PC-9 (cell line): ENCODE results near the gene TIGD4. TPM values are rescaled to one million over a fixed set of nuclear protein-coding genes. Genes with fewer than 3 reads are reported as not detected.
"Not testable (repeated sequence)": the region's sequence is repeated elsewhere in the genome, so short reads cannot be mapped to it uniquely, and the experiment has no call there.

ENCODE experiments used
- BruUV-seq: library from RNA; stranded (reverse); fragments of 400-500 nt; replicated peaks from 2 replicates; lab custom pipeline; 2021; lab: Mats Ljungman, UMichigan
- CTCF ChIA-PET: fragments of 300-600 bp; sonication (Branson Sonifier 250); formaldehyde crosslinking; loops from one replicate; lab custom pipeline; 2022; ENCODE audit warnings: antibody characterized with exemption; lab: Charles Lee
- POLR2A ChIA-PET: fragments of 300-600 bp; sonication (Branson Sonifier 250); formaldehyde crosslinking; loops from one replicate; lab custom pipeline; 2022; ENCODE audit warnings: antibody characterized with exemption; ENCODE audit not compliant: unreplicated experiment; lab: Charles Lee
- DNase-seq, 2 experiments: peaks; one replicate each; pipeline versions ENCODE4 v3.0.0 to v3.0.0-alpha.2; 2015 to 2022; ENCODE audit warnings: mixed read lengths in 1 of 2
- H2AFZ ChIP-seq: fragments of 200-600 bp; sonication (generic); 2 replicates; pipeline ENCODE4 v1.8.1; 2017; ENCODE audit warnings: antibody characterized with exemption
- H3F3A ChIP-seq: fragments of 200-600 bp; sonication (generic); 2 replicates; pipeline ENCODE4 v1.8.1; 2017; ENCODE audit warnings: antibody characterized with exemption, mild to moderate bottlenecking, low read depth; ENCODE audit not compliant: insufficient read depth
- H3K27ac ChIP-seq: fragments of 200-600 bp; sonication (generic); 2 replicates; pipeline ENCODE4 v1.6.1; 2016; ENCODE audit warnings: mixed run types
- H3K27me3 ChIP-seq: fragments of 200-600 bp; sonication (generic); 2 replicates; pipeline ENCODE4 v1.6.1; 2016; ENCODE audit warnings: low read depth, mixed run types; ENCODE audit not compliant: insufficient read depth
- H3K36me3 ChIP-seq: fragments of 200-600 bp; sonication (generic); 2 replicates; pipeline ENCODE4 v1.6.1; 2016; ENCODE audit warnings: low read depth, mixed run types
- H3K4me1 ChIP-seq: fragments of 200-600 bp; sonication (generic); replicated peaks from 2 replicates; pipeline ENCODE4 v1.6.1; 2016; ENCODE audit warnings: mixed run types; ENCODE audit not compliant: insufficient read depth
- H3K4me2 ChIP-seq: fragments of 200-600 bp; sonication (generic); 2 replicates; pipeline ENCODE4 v1.6.1; 2017; ENCODE audit warnings: mixed run types
- H3K4me3 ChIP-seq: fragments of 200-600 bp; sonication (generic); 2 replicates; pipeline ENCODE4 v1.6.1; 2016; ENCODE audit warnings: mixed run types
- H3K79me2 ChIP-seq: fragments of 200-600 bp; sonication (generic); 2 replicates; pipeline ENCODE4 v1.6.1; 2017; ENCODE audit warnings: low read depth, mixed run types
- H3K9me2 ChIP-seq: fragments of 200-600 bp; sonication (generic); 2 replicates; pipeline ENCODE4 v1.8.1; 2017; ENCODE audit warnings: mild to moderate bottlenecking; ENCODE audit not compliant: insufficient read depth
- H3K9me3 ChIP-seq: fragments of 200-600 bp; sonication (generic); 2 replicates; pipeline ENCODE4 v1.8.1; 2016; ENCODE audit warnings: low read depth; ENCODE audit not compliant: insufficient read depth
- H4K20me1 ChIP-seq: fragments of 200-600 bp; sonication (generic); 2 replicates; pipeline ENCODE4 v1.8.1; 2017; ENCODE audit not compliant: insufficient read depth
- EZH2 ChIP-seq: fragments of 200-600 bp; sonication (generic); IDR thresholded peaks from 2 replicates; pipeline ENCODE4 v1.8.0; 2017; ENCODE audit warnings: antibody characterized with exemption, low read depth
- intact Hi-C: fragments of 100-400 bp; cut with micrococcal nuclease; formaldehyde crosslinking; loops from one replicate; pipeline ENCODE4 v1.10.0; 2022; ENCODE audit not compliant: unreplicated experiment
- total RNA-seq: library from RNA; stranded (reverse); gene quantifications from 2 replicates; pipeline ENCODE4 v1.2.3, GENCODE V29; 2021
- TF ChIP-seq, protein P1 (sequence below): fragments of 200-600 bp; sonication (generic); conservative IDR thresholded peaks from 2 replicates; pipeline ENCODE4 v1.6.1; 2017; ENCODE audit warnings: mixed run types, antibody characterized with exemption, mild to moderate bottlenecking, moderate library complexity

The TIGD4 gene
- total RNA-seq, 1 experiment from 2014 or later: 0.70 TPM

DNA sequence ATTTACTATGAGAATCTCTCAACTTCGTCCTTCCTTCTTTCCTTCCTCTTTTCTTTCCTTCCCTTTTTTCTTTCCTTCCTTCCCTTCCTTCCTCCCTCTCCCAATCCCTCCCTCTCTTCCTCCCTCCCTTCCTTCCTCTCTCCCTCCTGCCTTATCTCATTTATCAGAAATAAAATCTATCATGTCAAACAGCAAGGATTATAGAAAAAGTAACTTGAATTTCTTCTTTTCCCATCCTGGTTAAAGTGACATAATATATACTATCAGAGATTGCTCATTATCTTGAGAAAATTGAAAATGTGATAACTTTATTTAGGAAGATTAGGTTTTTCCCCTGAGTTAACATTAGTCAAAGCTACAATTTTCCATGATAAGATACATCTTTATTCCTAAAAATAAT, 5.6 kb downstream of the TIGD4 start:
- no peak overlapping the region for H3K27ac ChIP-seq
- H3K4me3 ChIP-seq: no peak overlapping the region
- CTCF ChIA-PET: no interaction called here
- no TSS peak for BruUV-seq
- POLR2A ChIA-PET: no interaction called here
- H3K36me3 ChIP-seq: no peaks in the 10 kb centered on the region
- no peaks in the 10 kb centered on the region for H3K27me3 ChIP-seq
- H3K4me2 ChIP-seq: no peak overlapping the region
- no peaks in the 10 kb centered on the region for H3K9me2 ChIP-seq
- H3K79me2 ChIP-seq: no peaks in the 10 kb centered on the region
- H3K9me3 ChIP-seq: no peaks in the 10 kb centered on the region
- 0 out of 2 replicates have a peak, but pooled peaks cover 6% of the 10 kb centered on the region for H3K4me1 ChIP-seq
- no peaks in the 10 kb centered on the region for H4K20me1 ChIP-seq
- TF ChIP-seq, protein P1, sequence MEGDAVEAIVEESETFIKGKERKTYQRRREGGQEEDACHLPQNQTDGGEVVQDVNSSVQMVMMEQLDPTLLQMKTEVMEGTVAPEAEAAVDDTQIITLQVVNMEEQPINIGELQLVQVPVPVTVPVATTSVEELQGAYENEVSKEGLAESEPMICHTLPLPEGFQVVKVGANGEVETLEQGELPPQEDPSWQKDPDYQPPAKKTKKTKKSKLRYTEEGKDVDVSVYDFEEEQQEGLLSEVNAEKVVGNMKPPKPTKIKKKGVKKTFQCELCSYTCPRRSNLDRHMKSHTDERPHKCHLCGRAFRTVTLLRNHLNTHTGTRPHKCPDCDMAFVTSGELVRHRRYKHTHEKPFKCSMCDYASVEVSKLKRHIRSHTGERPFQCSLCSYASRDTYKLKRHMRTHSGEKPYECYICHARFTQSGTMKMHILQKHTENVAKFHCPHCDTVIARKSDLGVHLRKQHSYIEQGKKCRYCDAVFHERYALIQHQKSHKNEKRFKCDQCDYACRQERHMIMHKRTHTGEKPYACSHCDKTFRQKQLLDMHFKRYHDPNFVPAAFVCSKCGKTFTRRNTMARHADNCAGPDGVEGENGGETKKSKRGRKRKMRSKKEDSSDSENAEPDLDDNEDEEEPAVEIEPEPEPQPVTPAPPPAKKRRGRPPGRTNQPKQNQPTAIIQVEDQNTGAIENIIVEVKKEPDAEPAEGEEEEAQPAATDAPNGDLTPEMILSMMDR: no peak
- no peak for TF ChIP-seq EZH2
- no peak for DNase-seq
- H3F3A ChIP-seq: no peaks in the 10 kb centered on the region
- intact Hi-C loops: no loop called here
- no peak overlapping the region for H2AFZ ChIP-seq

DNA sequence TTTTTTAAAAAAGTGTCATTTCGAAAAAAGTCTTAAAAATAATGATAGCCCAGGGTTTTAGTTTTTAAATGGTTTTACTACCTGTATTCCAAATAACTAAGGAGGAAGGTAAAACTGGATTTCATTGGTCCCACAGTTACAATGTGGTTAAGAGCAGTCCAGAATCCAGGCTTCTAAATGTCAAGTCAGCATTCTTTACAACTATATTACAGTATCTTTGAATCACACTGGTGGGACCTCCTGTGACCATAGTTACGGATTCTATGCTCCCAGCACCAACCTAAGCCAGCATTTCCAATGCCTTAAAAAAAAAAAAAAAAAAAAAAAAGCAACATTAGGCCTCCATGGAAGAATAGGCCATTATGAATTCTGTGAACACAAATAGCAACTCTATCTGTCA, 6.2 kb downstream of the TIGD4 start:
- Histone ChIP-seq H3K9me2 (no peaks in the 10 kb centered on the region), H3F3A (no peaks in the 10 kb centered on the region), H3K79me2 (no peaks in the 10 kb centered on the region), H4K20me1 (no peaks in the 10 kb centered on the region), H3K27me3 (no peaks in the 10 kb centered on the region), H2AFZ (no peak overlapping the region), H3K4me1 (no peaks in the 10 kb centered on the region), H3K36me3 (no peaks in the 10 kb centered on the region), H3K27ac (no peak overlapping the region), H3K4me3 (no peak overlapping the region), H3K4me2 (no peak overlapping the region), H3K9me3 (no peaks in the 10 kb centered on the region)
- ChIA-PET CTCF (no interaction called here), POLR2A (no interaction called here)
- no peak for TF ChIP-seq EZH2
- TF ChIP-seq, protein P1: no peak
- DNase-seq: no peak
- BruUV-seq: no TSS peak
- intact Hi-C loops: no loop called here

DNA sequence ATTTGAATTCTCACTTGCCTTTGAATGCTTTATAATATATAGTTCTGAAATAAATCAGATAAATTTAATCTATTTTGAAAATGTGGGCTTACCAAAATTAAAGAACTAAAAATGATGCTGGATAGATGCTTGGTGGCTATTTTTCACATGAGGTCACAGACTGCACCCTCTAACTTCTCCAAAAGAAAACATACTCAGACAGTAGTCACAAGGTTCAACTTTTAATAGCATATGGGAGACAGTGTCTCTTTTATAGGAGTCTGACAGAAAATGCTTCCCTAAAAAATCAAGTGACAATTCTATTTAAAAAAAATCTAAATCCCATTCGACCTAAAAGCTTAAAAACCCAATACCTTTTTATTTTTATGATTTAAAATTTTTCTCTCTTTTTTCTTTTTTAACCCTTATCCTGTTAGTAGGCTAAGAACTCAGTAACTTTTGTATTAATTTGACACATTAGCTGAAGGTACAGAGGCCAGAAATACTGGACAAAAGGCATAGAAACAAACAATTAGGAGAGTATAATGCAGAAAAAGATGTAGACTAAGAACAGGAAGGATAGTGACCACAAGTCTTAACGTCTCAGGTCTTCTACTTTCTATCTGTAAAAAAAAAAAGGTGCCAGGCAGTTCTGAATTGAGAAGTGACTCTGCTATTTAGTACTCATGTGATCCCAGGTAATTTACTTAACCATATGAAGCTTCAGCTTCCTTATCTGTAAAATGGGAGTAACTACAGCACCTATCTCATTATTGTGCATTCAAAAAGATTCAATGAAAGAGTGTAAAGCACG, 7.6 kb downstream of the TIGD4 start:
- POLR2A ChIA-PET: interaction anchor here (0.6 kb wide), 1 partner anchor 1521 kb away, joined by 3 read pairs; no protein-coding TSS in a partner anchor
- H3K36me3 ChIP-seq: no peaks in the 10 kb centered on the region
- H3K4me1 ChIP-seq: no peaks in the 10 kb centered on the region
- no peak overlapping the region for H3K4me2 ChIP-seq
- H3K9me3 ChIP-seq: no peaks in the 10 kb centered on the region
- intact Hi-C loops: no loop called here
- TF ChIP-seq EZH2: no peak
- TF ChIP-seq, protein P1: no peak
- H3K9me2 ChIP-seq: no peaks in the 10 kb centered on the region
- no peaks in the 10 kb centered on the region for H3K79me2 ChIP-seq
- no TSS peak for BruUV-seq
- no peaks in the 10 kb centered on the region for H4K20me1 ChIP-seq
- H2AFZ ChIP-seq: no peak overlapping the region
- H3K4me3 ChIP-seq: no peak overlapping the region
- no peak for DNase-seq
- no peak overlapping the region for H3K27ac ChIP-seq
- H3K27me3 ChIP-seq: no peaks in the 10 kb centered on the region
- H3F3A ChIP-seq: no peaks in the 10 kb centered on the region
- CTCF ChIA-PET: no interaction called here

DNA sequence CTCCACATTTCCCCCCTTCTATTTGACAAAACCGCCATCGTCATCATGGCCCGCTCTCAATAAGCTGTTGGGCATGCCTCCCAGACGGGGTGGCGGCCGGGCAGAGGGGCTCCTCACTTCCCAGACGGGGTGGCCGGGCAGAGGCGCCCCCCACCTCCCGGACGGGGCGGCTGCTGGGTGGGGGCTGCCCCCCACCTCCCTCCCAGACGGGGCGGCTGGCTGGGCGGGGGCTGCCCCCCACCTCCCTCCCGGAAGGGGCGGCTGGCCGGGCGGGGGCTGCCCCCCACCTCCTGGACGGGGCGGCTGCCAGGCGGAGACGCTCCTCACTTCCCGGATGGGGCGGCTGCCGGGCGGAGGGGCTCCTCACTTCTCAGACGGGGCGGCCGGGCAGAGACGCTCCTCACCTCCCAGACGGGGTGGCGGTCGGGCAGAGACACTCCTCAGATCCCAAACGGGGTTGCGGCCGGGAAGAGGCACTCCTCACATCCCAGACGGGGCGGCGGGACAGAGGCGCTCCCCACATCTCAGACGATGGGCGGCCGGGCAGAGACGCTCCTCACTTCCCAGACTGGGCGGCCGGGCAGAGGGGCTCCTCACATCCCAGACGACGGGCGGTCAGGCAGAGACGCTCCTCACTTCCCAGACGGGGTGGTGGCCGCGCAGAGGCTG, 14.3 kb downstream of the TIGD4 start:
- H3K4me1 ChIP-seq, H3K9me2 ChIP-seq, H3K27ac ChIP-seq, H3K36me3 ChIP-seq, H3K9me3 ChIP-seq, H3F3A ChIP-seq, intact Hi-C loops, DNase-seq, H3K27me3 ChIP-seq, H4K20me1 ChIP-seq, H3K79me2 ChIP-seq, H3K4me3 ChIP-seq, H2AFZ ChIP-seq, POLR2A ChIA-PET, H3K4me2 ChIP-seq, BruUV-seq, CTCF ChIA-PET: not testable (repeated sequence)
